K562 (cell line): ENCODE data around the gene OOSP1. TPM values are rescaled to one million over a fixed set of nuclear protein-coding genes. Genes with fewer than 3 reads are reported as not detected.

Experiments used
- ATAC-seq: fragments of 200-7000 bp; cut with Tn5 transposase; 3 replicates; pipeline ENCODE4 v1.9.1; 2020; ENCODE audit warnings: moderate library complexity
- BruUV-seq: library from RNA; stranded (reverse); fragments of 400-500 nt; replicated peaks from 2 replicates; lab custom pipeline; 2021; lab: Mats Ljungman, UMichigan
- CTCF ChIA-PET: fragments of 300-600 bp; formaldehyde crosslinking; extraction: SDS; loops from one replicate; lab custom pipeline; 2021; ENCODE audit warnings: low intra/inter-chr PET ratio; lab: Yijun Ruan, JAX
- POLR2A ChIA-PET: fragments of 300-600, 350-650 bp; sonication (Branson Sonifier 250); formaldehyde crosslinking; extraction: SDS; loops from one replicate; lab custom pipeline; 2021; ENCODE audit warnings: antibody characterized with exemption, inconsistent platforms; lab: Yijun Ruan, JAX
- DNase-seq, 4 experiments: peaks; one replicate each; pipeline versions ENCODE4 v3.0.0 to v3.0.0-alpha.2; 2011 to 2018; ENCODE audit warnings: low spot score in 3 of 4, mixed read lengths in 3 of 4; ENCODE audit errors: extremely low read depth in 1 of 4
- FAIRE-seq: peaks from 2 replicates; lab custom pipeline; 2011; peaks lifted over from hg19 to GRCh38; lab: Jason Lieb, UNC
- H2AFZ ChIP-seq: 2 replicates; pipeline ENCODE4 v1.6.0; 2011; ENCODE audit warnings: low read depth, low read length, control low read depth, inconsistent platforms
- H3K27ac ChIP-seq: fragments of 200-600 bp; 3 replicates; pipeline ENCODE4 v1.8.0; 2011; ENCODE audit warnings: low read depth, mild to moderate bottlenecking, control low read depth, inconsistent platforms, low read length, moderate library complexity, mixed read lengths; ENCODE audit errors: extremely low read depth
- H3K27me3 ChIP-seq, 2 experiments: fragments of 300-600 bp in 1 of 2; 2 replicates in 1 of 2; 3 replicates in 1 of 2; pipeline versions ENCODE4 v1.6.0 to v1.8.0; 2011; ENCODE audit warnings: inconsistent platforms in 2 of 2, low read length in 2 of 2, mild to moderate bottlenecking in 1 of 2, mixed read lengths in 1 of 2, moderate library complexity in 1 of 2; ENCODE audit not compliant: control insufficient read depth in 2 of 2, insufficient read depth in 2 of 2
- H3K36me3 ChIP-seq: fragments of 300-600 bp; 3 replicates; pipeline ENCODE4 v1.8.0; 2011; ENCODE audit warnings: mild to moderate bottlenecking, low read length, inconsistent platforms; ENCODE audit not compliant: control insufficient read depth, insufficient read depth
- H3K4me1 ChIP-seq, 2 experiments: fragments of 200-600 bp in 1 of 2; replicated peaks in 1 of 2; 2 replicates in 1 of 2; 3 replicates in 1 of 2; pipeline versions ENCODE4 v1.5.1 to v1.8.0; 2011; ENCODE audit warnings: inconsistent platforms in 2 of 2, low read length in 2 of 2, mild to moderate bottlenecking in 1 of 2, mixed read lengths in 1 of 2, moderate library complexity in 1 of 2; ENCODE audit not compliant: control insufficient read depth in 2 of 2, insufficient read depth in 2 of 2
- H3K4me2 ChIP-seq: 2 replicates; pipeline ENCODE4 v1.6.1; 2011; ENCODE audit warnings: low read length, control low read depth, inconsistent platforms, mixed read lengths; ENCODE audit not compliant: insufficient read depth
- H3K4me3 ChIP-seq: fragments of 200-600 bp; sonication (generic), shearing (Covaris generic); 2 replicates; pipeline ENCODE4 v1.5.1; 2016; ENCODE audit warnings: control low read depth, inconsistent platforms
- H3K79me2 ChIP-seq: fragments of 200-600 bp; 3 replicates; pipeline ENCODE4 v1.8.0; 2011; ENCODE audit warnings: low read length, inconsistent platforms; ENCODE audit not compliant: control insufficient read depth, insufficient read depth
- H3K9ac ChIP-seq, 2 experiments: 2 replicates each; pipeline versions ENCODE4 v1.6.0 to v1.6.1; 2011; ENCODE audit warnings: low read depth in 2 of 2, low read length in 2 of 2, control low read depth in 1 of 2, inconsistent platforms in 1 of 2, mild to moderate bottlenecking in 1 of 2, mixed read lengths in 1 of 2; ENCODE audit not compliant: insufficient read depth in 1 of 2
- H3K9me1 ChIP-seq: one replicate; pipeline ENCODE4 v1.6.0; 2011; ENCODE audit warnings: inconsistent platforms, mild to moderate bottlenecking, low read length, moderate library complexity; ENCODE audit not compliant: control insufficient read depth, insufficient read depth
- H3K9me3 ChIP-seq: replicated peaks from 2 replicates; pipeline ENCODE4 v1.5.1; 2011; ENCODE audit warnings: low read depth, low read length, inconsistent platforms; ENCODE audit not compliant: control insufficient read depth, insufficient read depth
- H4K20me1 ChIP-seq: replicated peaks from 2 replicates; pipeline ENCODE4 v1.6.1; 2011; ENCODE audit warnings: low read length, inconsistent platforms, mixed read lengths; ENCODE audit not compliant: control insufficient read depth, insufficient read depth
- BMI1 ChIP-seq: fragments of 150-350 bp; IDR thresholded peaks from 2 replicates; pipeline ENCODE4 v1.6.1; 2014; ENCODE audit warnings: low read length
- CBFA2T2 ChIP-seq: fragments of 450-650 bp; conservative IDR thresholded peaks from 2 replicates; pipeline ENCODE4 v1.6.1; 2017; ENCODE audit warnings: mild to moderate bottlenecking
- DMBX1 ChIP-seq: fragments of 250-450 bp; sonication (Bioruptor Pico); IDR thresholded peaks from 2 replicates; pipeline ENCODE4 v1.8.0; 2022; ENCODE audit warnings: inconsistent platforms, mild to moderate bottlenecking, moderate library complexity, borderline replicate concordance
- GABPB1 ChIP-seq: sonication (generic); formaldehyde crosslinking; IDR thresholded peaks from 2 replicates; pipeline ENCODE4 v1.8.0; 2022; ENCODE audit warnings: mild to moderate bottlenecking, missing genetic modification reagents
- KDM5B ChIP-seq: fragments of 200-600 bp; sonication (generic); IDR thresholded peaks from 2 replicates; pipeline ENCODE4 v1.6.1; 2012; ENCODE audit warnings: low read depth, mild to moderate bottlenecking, moderate library complexity, low read length, control low read depth, inconsistent platforms; ENCODE audit not compliant: insufficient replicate concordance
- KLF10 ChIP-seq: fragments of 250-450 bp; sonication (Bioruptor Pico); IDR thresholded peaks from 2 replicates; pipeline ENCODE4 v1.6.1; 2021; ENCODE audit warnings: matching md5 sums
- PHB2 ChIP-seq: fragments of 450-650 bp; IDR thresholded peaks from 2 replicates; pipeline ENCODE4 v1.6.1; 2017; ENCODE audit warnings: low read depth
- RAD51 ChIP-seq: fragments of 450-650 bp; IDR thresholded peaks from 2 replicates; pipeline ENCODE4 v1.7.1; 2016; ENCODE audit warnings: low read depth, mild to moderate bottlenecking, borderline replicate concordance
- RBM39 ChIP-seq: fragments of 200-400 bp; formaldehyde crosslinking; optimal IDR thresholded peaks from 2 replicates; pipeline ENCODE3; 2018; ENCODE audit warnings: low read depth, low read length
- SMAD3 ChIP-seq: fragments of 450-650 bp; formaldehyde crosslinking; conservative IDR thresholded peaks from 2 replicates; pipeline ENCODE4 v1.4.0; 2020; ENCODE audit warnings: mild to moderate bottlenecking
- SMAD4 ChIP-seq: fragments of 250-450 bp; sonication (Bioruptor Pico); conservative IDR thresholded peaks from 2 replicates; pipeline ENCODE4 v1.8.0; 2021; ENCODE audit warnings: inconsistent platforms, mild to moderate bottlenecking, moderate library complexity
- ZBTB17 ChIP-seq: fragments of 450-650 bp; formaldehyde crosslinking; IDR thresholded peaks from 2 replicates; pipeline ENCODE4 v1.4.0; 2020; ENCODE audit warnings: mild to moderate bottlenecking
- ZNF253 ChIP-seq: fragments of 250-450 bp; sonication (Bioruptor Pico); conservative IDR thresholded peaks from 2 replicates; pipeline ENCODE4 v1.6.1; 2021; ENCODE audit warnings: mild to moderate bottlenecking
- ZNF274 ChIP-seq: IDR thresholded peaks from 2 replicates; pipeline ENCODE4 v1.6.1; 2011; ENCODE audit warnings: low read depth, mild to moderate bottlenecking, low read length, moderate library complexity, borderline replicate concordance
- ZNF431 ChIP-seq: sonication (generic); formaldehyde crosslinking; IDR thresholded peaks from 2 replicates; pipeline ENCODE4 v1.8.0; 2022; ENCODE audit warnings: mild to moderate bottlenecking, missing genetic modification reagents
- ZNF561 ChIP-seq: fragments of 450-650 bp; formaldehyde crosslinking; conservative IDR thresholded peaks from 2 replicates; pipeline ENCODE4 v1.4.0; 2020; ENCODE audit warnings: mild to moderate bottlenecking, moderate library complexity
- WGBS: fragments of 100-300 bp; shearing (Covaris generic); methylation state at CpG from one replicate; pipeline ENCODE4 v1.1.6; 2016; ENCODE audit warnings: low coverage, mixed read lengths; ENCODE audit not compliant: insufficient coverage; ENCODE audit errors: missing lambda C conversion rate; 5-methylcytosine and 5-hydroxymethylcytosine counted together
- in situ Hi-C: fragments of 300-500 bp; cut with MboI; formaldehyde crosslinking; loops from 4 replicates; pipeline ENCODE4 v1.15.0; 2018; ENCODE audit warnings: inconsistent platforms, mixed read lengths
- intact Hi-C: fragments of 100-400 bp; cut with micrococcal nuclease; formaldehyde crosslinking; loops from 2 replicates; pipeline ENCODE4 v1.14.2; 2022
- polyA plus RNA-seq, 8 experiments: library from polyadenylated mRNA; depleted of rRNA in 4 of 8; stranded (reverse) in 5 of 8; unstranded in 3 of 8; fragments of >200 nt; fragmentation: Nextera tagmentation in 2 of 8; fragmentation: Illumina TruSeq in 1 of 8; extraction: Ambion mirVana in 2 of 8; extraction: Trizol in 1 of 8; gene quantifications; 2 replicates each; pipeline versions ENCODE4 v1.2.1 to v1.2.3, GENCODE V29; 2011 to 2014; ENCODE audit warnings: inconsistent platforms in 1 of 8, missing spikeins in 1 of 8
- total RNA-seq, 7 experiments: library from RNA; depleted of rRNA in 6 of 7; stranded (reverse); fragments of >200 nt in 6 of 7; fragmentation: Illumina TruSeq in 2 of 7; extraction: Trizol in 2 of 7; gene quantifications; 2 replicates each; pipeline versions ENCODE4 v1.2.1 to v1.2.3, GENCODE V29; 2011 to 2021; ENCODE audit warnings: low replicate concordance in 1 of 7
- TF ChIP-seq, protein P1 (sequence below): fragments of 450-650 bp; IDR thresholded peaks from 2 replicates; pipeline ENCODE4 v1.6.1; 2016; ENCODE audit warnings: antibody characterized with exemption
- TF ChIP-seq, protein P2 (sequence below), 3 experiments: fragments of 200-800 bp in 1 of 3; sonication (Bioruptor generic) in 1 of 3; sonication (generic) in 1 of 3; formaldehyde crosslinking in 1 of 3; IDR thresholded peaks; 2 replicates each; pipeline versions ENCODE4 v1.6.1 to v1.8.0; 2016 to 2022; ENCODE audit warnings: mild to moderate bottlenecking in 2 of 3, missing compliant biosample characterization in 2 of 3, missing genetic modification characterization in 2 of 3, missing genetic modification reagents in 1 of 3
- TF ChIP-seq, protein P3 (sequence below): fragments of 250-450 bp; sonication (Bioruptor Pico); IDR thresholded peaks from 2 replicates; pipeline ENCODE4 v1.5.0; 2022; ENCODE audit warnings: mild to moderate bottlenecking

Gene OOSP1
- total and polyA plus RNA-seq, 9 of the 15 experiments (the other 6 are each of a cell fraction or from before 2014, with no cell fraction given): 0.14 to 3.0 (median 0.61) TPM

DNA sequence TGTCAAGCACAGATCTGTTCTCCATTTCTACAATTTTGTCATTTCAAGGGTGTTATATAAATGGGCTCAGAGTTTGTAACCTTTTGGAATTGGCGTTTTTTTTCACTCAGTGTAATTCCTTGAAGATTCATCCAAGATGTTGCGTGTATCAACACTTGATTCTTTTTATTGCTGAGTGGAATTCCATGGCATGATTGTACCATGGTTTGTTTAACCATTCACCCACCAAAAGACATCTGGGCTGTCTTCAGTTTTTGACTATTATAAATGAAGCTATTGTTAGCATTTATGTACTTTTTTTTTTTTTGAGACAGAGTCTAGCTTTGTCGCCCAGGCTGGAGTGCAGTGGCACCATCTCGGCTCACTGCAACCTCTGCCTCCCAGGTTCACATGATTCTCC is 2.9 kb downstream of the OOSP1 start:
- ChIA-PET POLR2A (interaction anchor here (0.6 kb wide), 1 partner anchor 263 kb away, joined by 3 read pairs; no protein-coding TSS in a partner anchor), CTCF (no interaction called here)
- intact Hi-C loops: no loop called here
- Histone ChIP-seq H3K79me2 (no peaks in the 10 kb centered on the region), H3K9me3 (no peaks in the 10 kb centered on the region), H3K36me3 (no peaks in the 10 kb centered on the region), H3K4me1 (peaks cover 0 to 3% of the 10 kb centered on the region in 2 experiments; a peak in 1 of 5 replicates), H3K27me3 (no peaks in the 10 kb centered on the region), H3K4me2 (no peak overlapping the region), H3K9me1 (no peaks in the 10 kb centered on the region), H3K9ac (no peak overlapping the region), H3K27ac (no peak overlapping the region), H2AFZ (peak overlapping the region; percentile 20; the same call in 1 of the 2 replicates), H4K20me1 (no peaks in the 10 kb centered on the region), H3K4me3 (no peak overlapping the region)
- WGBS: 63% methylated on average over 4 of the region's 4 CpGs
- no TSS peak for BruUV-seq
- ATAC-seq: no peak
- TF ChIP-seq ZNF253 (CRISPR knock-in tag) (no peak), BMI1 (no peak), CBFA2T2 (no peak), PHB2 (no peak), SMAD4 (no peak), KLF10 (CRISPR knock-in tag) (no peak), KDM5B (no peak), ZBTB17 (CRISPR knock-in tag) (no peak), RAD51 (no peak), ZNF274 (no peak), ZNF561 (no peak), SMAD3 (CRISPR knock-in tag) (no peak), DMBX1 (CRISPR knock-in tag) (no peak), RBM39 (no peak), GABPB1 (no peak), ZNF431 (CRISPR knock-in tag) (no peak)
- TF ChIP-seq, protein P1, sequence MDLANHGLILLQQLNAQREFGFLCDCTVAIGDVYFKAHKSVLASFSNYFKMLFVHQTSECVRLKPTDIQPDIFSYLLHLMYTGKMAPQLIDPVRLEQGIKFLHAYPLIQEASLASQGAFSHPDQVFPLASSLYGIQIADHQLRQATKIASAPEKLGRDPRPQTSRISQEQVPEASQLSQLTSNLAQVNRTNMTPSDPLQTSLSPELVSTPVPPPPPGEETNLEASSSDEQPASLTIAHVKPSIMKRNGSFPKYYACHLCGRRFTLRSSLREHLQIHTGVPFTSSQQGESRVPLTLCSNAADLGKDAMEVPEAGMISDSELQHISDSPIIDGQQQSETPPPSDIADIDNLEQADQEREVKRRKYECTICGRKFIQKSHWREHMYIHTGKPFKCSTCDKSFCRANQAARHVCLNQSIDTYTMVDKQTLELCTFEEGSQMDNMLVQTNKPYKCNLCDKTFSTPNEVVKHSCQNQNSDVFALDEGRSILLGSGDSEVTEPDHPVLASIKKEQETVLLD: no peak
- TF ChIP-seq, protein P2, sequence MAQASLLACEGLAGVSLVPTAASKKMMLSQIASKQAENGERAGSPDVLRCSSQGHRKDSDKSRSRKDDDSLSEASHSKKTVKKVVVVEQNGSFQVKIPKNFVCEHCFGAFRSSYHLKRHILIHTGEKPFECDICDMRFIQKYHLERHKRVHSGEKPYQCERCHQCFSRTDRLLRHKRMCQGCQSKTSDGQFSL (CRISPR knock-in tag; IDR thresholded peaks at IDR 0.05): no peak
- TF ChIP-seq, protein P2 (tag; IDR thresholded peaks at IDR 0.05): no peak
- TF ChIP-seq, protein P3, sequence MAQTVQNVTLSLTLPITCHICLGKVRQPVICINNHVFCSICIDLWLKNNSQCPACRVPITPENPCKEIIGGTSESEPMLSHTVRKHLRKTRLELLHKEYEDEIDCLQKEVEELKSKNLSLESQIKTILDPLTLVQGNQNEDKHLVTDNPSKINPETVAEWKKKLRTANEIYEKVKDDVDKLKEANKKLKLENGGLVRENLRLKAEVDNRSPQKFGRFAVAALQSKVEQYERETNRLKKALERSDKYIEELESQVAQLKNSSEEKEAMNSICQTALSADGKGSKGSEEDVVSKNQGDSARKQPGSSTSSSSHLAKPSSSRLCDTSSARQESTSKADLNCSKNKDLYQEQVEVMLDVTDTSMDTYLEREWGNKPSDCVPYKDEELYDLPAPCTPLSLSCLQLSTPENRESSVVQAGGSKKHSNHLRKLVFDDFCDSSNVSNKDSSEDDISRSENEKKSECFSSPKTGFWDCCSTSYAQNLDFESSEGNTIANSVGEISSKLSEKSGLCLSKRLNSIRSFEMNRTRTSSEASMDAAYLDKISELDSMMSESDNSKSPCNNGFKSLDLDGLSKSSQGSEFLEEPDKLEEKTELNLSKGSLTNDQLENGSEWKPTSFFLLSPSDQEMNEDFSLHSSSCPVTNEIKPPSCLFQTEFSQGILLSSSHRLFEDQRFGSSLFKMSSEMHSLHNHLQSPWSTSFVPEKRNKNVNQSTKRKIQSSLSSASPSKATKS (CRISPR knock-in tag): no peak
- no peak for DNase-seq
- FAIRE-seq: no peak
- in situ Hi-C loops: no loop called here
